Peyer's patch (tissue), 4 donors: ENCODE measurements around the gene CLDN24.

Source experiments
- POLR2A ChIP-seq, 2 donors: fragments of 450-650 bp; IDR thresholded peaks; one replicate each; pipeline ENCODE4 v1.5.1; 2017; ENCODE audit warnings: antibody characterized with exemption in 2 of 2, mild to moderate bottlenecking in 2 of 2, moderate library complexity in 2 of 2
- TF ChIP-seq, protein P1 (sequence below), 6 experiments: fragments of 450-650 bp in 4 of 6; fragments of 200-600 bp in 2 of 6; sonication (generic) in 1 of 6; IDR thresholded peaks; one replicate each; pipeline ENCODE4 v1.5.1; 2017 to 2019; ENCODE audit warnings: antibody characterized with exemption in 6 of 6, mild to moderate bottlenecking in 3 of 6, moderate library complexity in 1 of 6

DNA sequence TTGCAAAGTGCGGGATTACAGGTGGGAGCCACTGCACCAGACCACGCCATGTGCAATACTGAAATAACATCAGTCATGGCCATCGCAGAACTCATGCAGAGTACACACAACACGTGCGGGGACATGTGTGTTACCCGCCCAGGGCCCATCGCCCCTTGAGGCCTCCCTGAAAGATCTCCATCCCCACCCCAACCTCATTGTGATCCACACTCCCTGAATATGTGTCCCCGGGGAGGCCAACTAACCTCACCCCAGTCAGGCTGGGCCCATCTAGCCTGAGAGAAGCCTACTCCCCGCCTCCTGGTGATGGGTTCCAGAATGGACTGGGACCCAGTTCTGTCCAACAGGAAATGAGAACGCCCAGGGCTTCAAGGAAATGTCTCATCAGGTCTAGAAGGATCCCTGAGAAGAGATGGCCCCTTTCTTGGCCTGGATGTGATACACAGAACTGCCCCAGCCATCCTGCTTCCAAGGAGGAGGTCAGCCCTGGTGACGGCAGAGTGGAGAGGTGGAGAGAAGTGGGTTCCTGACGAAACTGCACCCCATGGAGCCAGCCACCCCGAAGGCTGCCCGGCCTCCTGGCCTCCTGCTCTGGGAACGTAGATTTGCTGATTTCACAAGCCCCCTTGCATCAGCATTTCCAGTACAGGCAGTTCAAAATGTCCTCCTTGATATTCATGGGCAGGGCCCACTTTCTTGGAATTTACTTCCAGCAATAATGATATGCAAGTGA is 22.5 kb upstream of the CLDN24 start:
- TF ChIP-seq, protein P1, sequence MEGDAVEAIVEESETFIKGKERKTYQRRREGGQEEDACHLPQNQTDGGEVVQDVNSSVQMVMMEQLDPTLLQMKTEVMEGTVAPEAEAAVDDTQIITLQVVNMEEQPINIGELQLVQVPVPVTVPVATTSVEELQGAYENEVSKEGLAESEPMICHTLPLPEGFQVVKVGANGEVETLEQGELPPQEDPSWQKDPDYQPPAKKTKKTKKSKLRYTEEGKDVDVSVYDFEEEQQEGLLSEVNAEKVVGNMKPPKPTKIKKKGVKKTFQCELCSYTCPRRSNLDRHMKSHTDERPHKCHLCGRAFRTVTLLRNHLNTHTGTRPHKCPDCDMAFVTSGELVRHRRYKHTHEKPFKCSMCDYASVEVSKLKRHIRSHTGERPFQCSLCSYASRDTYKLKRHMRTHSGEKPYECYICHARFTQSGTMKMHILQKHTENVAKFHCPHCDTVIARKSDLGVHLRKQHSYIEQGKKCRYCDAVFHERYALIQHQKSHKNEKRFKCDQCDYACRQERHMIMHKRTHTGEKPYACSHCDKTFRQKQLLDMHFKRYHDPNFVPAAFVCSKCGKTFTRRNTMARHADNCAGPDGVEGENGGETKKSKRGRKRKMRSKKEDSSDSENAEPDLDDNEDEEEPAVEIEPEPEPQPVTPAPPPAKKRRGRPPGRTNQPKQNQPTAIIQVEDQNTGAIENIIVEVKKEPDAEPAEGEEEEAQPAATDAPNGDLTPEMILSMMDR (IDR thresholded peaks at IDR 0.05): no peak
- TF ChIP-seq POLR2A (IDR thresholded peaks at IDR 0.05): no peak
